ENCODE measurements around the gene SHANK2. TPM values are rescaled to one million over a fixed set of nuclear protein-coding genes. Genes with fewer than 3 reads are reported as not detected.

Gene SHANK2
- total and polyA plus RNA-seq, 2 of the 4 experiments (the other 2 are of a cell fraction): 1.6 to 2.2 TPM

DNA sequence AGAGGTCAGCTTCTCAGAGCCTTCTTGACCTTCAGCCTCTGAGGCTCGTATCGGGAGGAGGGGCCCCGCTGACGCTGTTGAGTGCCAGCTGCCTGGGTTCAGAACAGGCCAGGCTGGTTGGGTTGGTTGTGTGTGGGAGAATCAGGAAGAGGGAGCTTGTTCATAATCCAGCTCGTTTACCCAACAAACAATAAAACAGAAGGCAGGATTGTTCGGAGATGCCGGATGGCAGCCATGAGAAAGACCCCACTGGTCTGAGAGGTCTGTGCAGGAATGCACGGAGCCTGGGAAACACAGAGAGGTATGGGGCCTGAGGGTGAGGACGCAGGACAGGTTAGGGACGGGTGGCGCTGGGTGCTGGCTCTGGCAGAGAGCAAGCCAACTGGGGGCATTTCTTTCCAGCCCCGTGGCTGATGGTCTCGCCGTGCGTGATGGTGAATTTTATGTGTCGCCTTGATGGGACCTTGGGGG, 31.6 kb upstream of the SHANK2 start:
- Histone ChIP-seq H3K9me3 (ENCODE audit: control insufficient read depth, insufficient read depth, low read length) (no peaks in the 10 kb centered on the region), H2AK9ac (replicated peaks; ENCODE audit: low read depth, low read length, poor library complexity) (peak overlapping the region; percentile 34), H3K23ac (ENCODE audit: low read depth, low read length) (no peak overlapping the region), H4K5ac (ENCODE audit: low read depth, low read length) (no peak overlapping the region), H2BK15ac (ENCODE audit: low read depth, low read length) (no peak overlapping the region), H3K9ac (ENCODE audit: low read depth, low read length) (no peak overlapping the region), H2AFZ (replicated peaks; ENCODE audit: low read length, poor library complexity) (peak overlapping the region; percentile 6), H3K18ac (ENCODE audit: low read depth, low read length) (no peak overlapping the region), H2BK120ac (ENCODE audit: low read depth, low read length) (no peak overlapping the region), H4K20me1 (ENCODE audit: insufficient read depth, low read length) (peaks cover 9% of the 10 kb centered on the region; the same call in 1 of the 2 replicates), H2BK5ac (ENCODE audit: low read depth, low read length, poor library complexity, severe bottlenecking) (no peak overlapping the region), H3K4me1 (ENCODE audit: control insufficient read depth, insufficient read depth, low read length) (peaks cover 5% of the 10 kb centered on the region), H3K4me2 (ENCODE audit: low read depth, low read length) (no peak overlapping the region), H4K91ac (ENCODE audit: insufficient read depth, low read depth, low read length) (no peak overlapping the region), H3K79me1 (ENCODE audit: low read depth in 1 of 2, low read length in 2 of 2) (no peaks in the 10 kb centered on the region), H3K4me3 (ENCODE audit: insufficient read depth, low read depth, low read length) (no peak overlapping the region), H4K8ac (ENCODE audit: low read depth in 2 of 2, low read length in 2 of 2) (no peak overlapping the region), H3K27ac (ENCODE audit: insufficient read depth, low read length) (no peak overlapping the region), H2AK5ac (ENCODE audit: low read depth, low read length) (no peak overlapping the region), H3K4ac (ENCODE audit: low read depth, low read length) (no peak overlapping the region), H2BK20ac (ENCODE audit: low read depth, low read length) (no peak overlapping the region), H3K27me3 (ENCODE audit: control insufficient read depth, insufficient read depth, low read length) (peaks cover 8% of the 10 kb centered on the region), H3K9me1 (ENCODE audit: insufficient read depth, low read length) (peaks cover 3% of the 10 kb centered on the region; the same call in 1 of the 2 replicates), H3K14ac (replicated peaks; ENCODE audit: low read depth, low read length) (no peak overlapping the region), H3K56ac (ENCODE audit: extremely low read depth, insufficient read depth, low read length) (no peak overlapping the region), H3K36me3 (ENCODE audit: control insufficient read depth, insufficient read depth, low read length) (no peaks in the 10 kb centered on the region)
- no TSS peak for BruUV-seq (replicated peaks)
- intact Hi-C loops (cut with micrococcal nuclease) (no loop called here), dilution Hi-C loops (cut with HindIII; ENCODE audit: low sequenced_read_pairs, unreplicated experiment) (no loop called here), in situ Hi-C loops (cut with MboI; ENCODE audit: low sequenced_read_pairs) (no loop called here)
- TF ChIP-seq NFE2L2 (IDR thresholded peaks at IDR 0.05; ENCODE audit: low read depth, low read length): no peak
- TF ChIP-seq, protein P1, sequence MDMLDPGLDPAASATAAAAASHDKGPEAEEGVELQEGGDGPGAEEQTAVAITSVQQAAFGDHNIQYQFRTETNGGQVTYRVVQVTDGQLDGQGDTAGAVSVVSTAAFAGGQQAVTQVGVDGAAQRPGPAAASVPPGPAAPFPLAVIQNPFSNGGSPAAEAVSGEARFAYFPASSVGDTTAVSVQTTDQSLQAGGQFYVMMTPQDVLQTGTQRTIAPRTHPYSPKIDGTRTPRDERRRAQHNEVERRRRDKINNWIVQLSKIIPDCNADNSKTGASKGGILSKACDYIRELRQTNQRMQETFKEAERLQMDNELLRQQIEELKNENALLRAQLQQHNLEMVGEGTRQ (IDR thresholded peaks at IDR 0.05; ENCODE audit: low read depth, low read length): no peak
- no peak for TF ChIP-seq FOS (IDR thresholded peaks at IDR 0.05; ENCODE audit: low read depth, low read length)
- TF ChIP-seq RFX5 (IDR thresholded peaks at IDR 0.05; ENCODE audit: low read depth, low read length): no peak
- no peak for TF ChIP-seq SMC3 (IDR thresholded peaks at IDR 0.05; ENCODE audit: low read depth, low read length)
- no peak for TF ChIP-seq POLR2A (IDR thresholded peaks at IDR 0.05; ENCODE audit: low read depth, low read length)
- no peak for TF ChIP-seq MXI1 (IDR thresholded peaks at IDR 0.05; ENCODE audit: borderline replicate concordance, low read depth, low read length)
- no peak for TF ChIP-seq RCOR1 (IDR thresholded peaks at IDR 0.05; ENCODE audit: insufficient replicate concordance, low read length)
- TF ChIP-seq BHLHE40 (IDR thresholded peaks at IDR 0.05; ENCODE audit: low read depth, low read length): no peak
- TF ChIP-seq RAD21 (IDR thresholded peaks at IDR 0.05; ENCODE audit: low read length): no peak
- TF ChIP-seq, protein P2, sequence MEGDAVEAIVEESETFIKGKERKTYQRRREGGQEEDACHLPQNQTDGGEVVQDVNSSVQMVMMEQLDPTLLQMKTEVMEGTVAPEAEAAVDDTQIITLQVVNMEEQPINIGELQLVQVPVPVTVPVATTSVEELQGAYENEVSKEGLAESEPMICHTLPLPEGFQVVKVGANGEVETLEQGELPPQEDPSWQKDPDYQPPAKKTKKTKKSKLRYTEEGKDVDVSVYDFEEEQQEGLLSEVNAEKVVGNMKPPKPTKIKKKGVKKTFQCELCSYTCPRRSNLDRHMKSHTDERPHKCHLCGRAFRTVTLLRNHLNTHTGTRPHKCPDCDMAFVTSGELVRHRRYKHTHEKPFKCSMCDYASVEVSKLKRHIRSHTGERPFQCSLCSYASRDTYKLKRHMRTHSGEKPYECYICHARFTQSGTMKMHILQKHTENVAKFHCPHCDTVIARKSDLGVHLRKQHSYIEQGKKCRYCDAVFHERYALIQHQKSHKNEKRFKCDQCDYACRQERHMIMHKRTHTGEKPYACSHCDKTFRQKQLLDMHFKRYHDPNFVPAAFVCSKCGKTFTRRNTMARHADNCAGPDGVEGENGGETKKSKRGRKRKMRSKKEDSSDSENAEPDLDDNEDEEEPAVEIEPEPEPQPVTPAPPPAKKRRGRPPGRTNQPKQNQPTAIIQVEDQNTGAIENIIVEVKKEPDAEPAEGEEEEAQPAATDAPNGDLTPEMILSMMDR (conservative IDR thresholded peaks at IDR 0.05; ENCODE audit: low read depth, low read length): no peak
- TF ChIP-seq MAFK (IDR thresholded peaks at IDR 0.05; ENCODE audit: low read depth, low read length): no peak
- no peak for TF ChIP-seq CHD1 (IDR thresholded peaks at IDR 0.05; ENCODE audit: low read depth, low read length)
- TF ChIP-seq MAZ (IDR thresholded peaks at IDR 0.05; ENCODE audit: borderline replicate concordance, low read depth, low read length): no peak
- TF ChIP-seq, protein P3, sequence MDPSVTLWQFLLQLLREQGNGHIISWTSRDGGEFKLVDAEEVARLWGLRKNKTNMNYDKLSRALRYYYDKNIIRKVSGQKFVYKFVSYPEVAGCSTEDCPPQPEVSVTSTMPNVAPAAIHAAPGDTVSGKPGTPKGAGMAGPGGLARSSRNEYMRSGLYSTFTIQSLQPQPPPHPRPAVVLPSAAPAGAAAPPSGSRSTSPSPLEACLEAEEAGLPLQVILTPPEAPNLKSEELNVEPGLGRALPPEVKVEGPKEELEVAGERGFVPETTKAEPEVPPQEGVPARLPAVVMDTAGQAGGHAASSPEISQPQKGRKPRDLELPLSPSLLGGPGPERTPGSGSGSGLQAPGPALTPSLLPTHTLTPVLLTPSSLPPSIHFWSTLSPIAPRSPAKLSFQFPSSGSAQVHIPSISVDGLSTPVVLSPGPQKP (IDR thresholded peaks at IDR 0.05; ENCODE audit: borderline replicate concordance, low read depth, low read length): no peak
- no peak for TF ChIP-seq CEBPB (IDR thresholded peaks at IDR 0.05; ENCODE audit: low read depth, low read length)
- no peak for DNase-seq
- 91% methylated on average over 7 of the region's 16 CpGs; no CpG with 5 or more reads in 1 of the 2 experiments for WGBS, 2 experiments (ENCODE audit: extremely low coverage in 2 of 2, insufficient read length in 1 of 2)
- ChIA-PET POLR2A (ENCODE audit: unreplicated experiment) (no interaction called here), CTCF (no interaction called here)
- ATAC-seq (ENCODE audit: low read depth): no peak
